DND-41 (cell line): ENCODE results near the gene CLCA1.

ENCODE experiments used
- ATAC-seq: fragments of 200-7000 bp; cut with Tn5 transposase; 3 replicates; pipeline ENCODE4 v1.9.1; 2021; ENCODE audit warnings: low read depth; ENCODE audit not compliant: insufficient read depth
- DNase-seq: peaks from one replicate; pipeline ENCODE4 v3.0.0-alpha.2; 2020
- H2AFZ ChIP-seq: 2 replicates; pipeline ENCODE4 v1.6.0; 2012; ENCODE audit warnings: low read depth, low read length
- H3K27ac ChIP-seq: 2 replicates; pipeline ENCODE4 v1.5.1; 2012; ENCODE audit warnings: low read length, inconsistent platforms
- H3K27me3 ChIP-seq: fragments of 200-600 bp; sonication (generic); 2 replicates; pipeline ENCODE4 v1.6.0; 2012; ENCODE audit warnings: low read length, mild to moderate bottlenecking, inconsistent platforms; ENCODE audit not compliant: insufficient read depth, poor library complexity
- H3K36me3 ChIP-seq: 2 replicates; pipeline ENCODE4 v1.5.1; 2012; ENCODE audit warnings: low read length, inconsistent platforms; ENCODE audit not compliant: insufficient read depth
- H3K4me1 ChIP-seq: 2 replicates; pipeline ENCODE4 v1.5.1; 2012; ENCODE audit warnings: mild to moderate bottlenecking, low read length; ENCODE audit not compliant: insufficient read depth
- H3K4me2 ChIP-seq: 2 replicates; pipeline ENCODE4 v1.6.0; 2012; ENCODE audit warnings: mild to moderate bottlenecking, moderate library complexity, low read length, inconsistent platforms; ENCODE audit not compliant: insufficient read depth
- H3K4me3 ChIP-seq, 2 experiments: fragments of 200-600 bp in 1 of 2; shearing (Covaris generic) in 1 of 2; 2 replicates each; pipeline ENCODE4 v1.5.1; 2012 to 2016; ENCODE audit warnings: inconsistent platforms in 2 of 2, low read length in 2 of 2, mild to moderate bottlenecking in 2 of 2, low read depth in 1 of 2, moderate library complexity in 1 of 2
- H3K79me2 ChIP-seq: 2 replicates; pipeline ENCODE4 v1.6.0; 2012; ENCODE audit warnings: low read length, inconsistent platforms; ENCODE audit not compliant: insufficient read depth
- H3K9ac ChIP-seq: 2 replicates; pipeline ENCODE4 v1.6.0; 2012; ENCODE audit warnings: low read depth, mild to moderate bottlenecking, inconsistent platforms, low read length, moderate library complexity
- H3K9me3 ChIP-seq: 2 replicates; pipeline ENCODE4 v1.5.1; 2012; ENCODE audit warnings: low read length, moderate library complexity, mild to moderate bottlenecking, inconsistent platforms; ENCODE audit not compliant: insufficient read depth, severe bottlenecking
- H4K20me1 ChIP-seq: 2 replicates; pipeline ENCODE4 v1.6.0; 2012; ENCODE audit warnings: low read length; ENCODE audit not compliant: insufficient read depth
- EZH2 ChIP-seq: IDR thresholded peaks from 3 replicates; pipeline ENCODE4 v1.6.1; 2012; ENCODE audit warnings: borderline replicate concordance, low read depth, mild to moderate bottlenecking, moderate library complexity, low read length, inconsistent platforms; ENCODE audit not compliant: severe bottlenecking
- TF ChIP-seq, protein P1 (sequence below): IDR thresholded peaks from 2 replicates; pipeline ENCODE4 v1.5.1; 2012; ENCODE audit warnings: borderline replicate concordance, low read length, moderate library complexity, mild to moderate bottlenecking; ENCODE audit not compliant: poor library complexity, severe bottlenecking; ENCODE audit errors: extremely low read depth

CLCA1 gene

DNA sequence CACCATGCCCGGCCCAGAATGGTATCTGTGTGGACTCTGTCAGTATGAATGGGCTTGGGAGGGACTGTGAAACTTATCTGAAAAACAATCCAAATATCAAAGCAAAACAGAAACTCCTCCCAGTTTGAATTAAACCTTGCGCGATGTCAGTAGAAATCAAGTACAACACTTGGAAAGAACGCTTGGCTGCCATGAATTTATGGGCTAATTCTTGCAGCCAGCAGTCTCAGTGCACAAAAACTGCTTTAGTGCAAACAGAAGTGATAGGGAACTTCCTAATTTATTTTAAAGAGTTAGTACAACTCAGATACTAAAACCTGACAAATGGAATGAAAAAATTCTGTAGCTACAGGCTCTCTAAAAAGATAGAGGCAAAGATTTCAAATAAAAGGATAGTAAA lies 8.5 kb downstream of the CLCA1 start:
- Histone ChIP-seq H3K27me3 (no peaks in the 10 kb centered on the region), H2AFZ (no peak overlapping the region), H3K79me2 (no peaks in the 10 kb centered on the region), H3K9me3 (no peaks in the 10 kb centered on the region), H4K20me1 (no peaks in the 10 kb centered on the region), H3K36me3 (no peaks in the 10 kb centered on the region), H3K9ac (no peak overlapping the region), H3K27ac (no peak overlapping the region), H3K4me1 (no peaks in the 10 kb centered on the region), H3K4me3 (no peak overlapping the region), H3K4me2 (no peak overlapping the region)
- ATAC-seq (no peak), DNase-seq (no peak)
- TF ChIP-seq EZH2 = no peak
- TF ChIP-seq, protein P1, sequence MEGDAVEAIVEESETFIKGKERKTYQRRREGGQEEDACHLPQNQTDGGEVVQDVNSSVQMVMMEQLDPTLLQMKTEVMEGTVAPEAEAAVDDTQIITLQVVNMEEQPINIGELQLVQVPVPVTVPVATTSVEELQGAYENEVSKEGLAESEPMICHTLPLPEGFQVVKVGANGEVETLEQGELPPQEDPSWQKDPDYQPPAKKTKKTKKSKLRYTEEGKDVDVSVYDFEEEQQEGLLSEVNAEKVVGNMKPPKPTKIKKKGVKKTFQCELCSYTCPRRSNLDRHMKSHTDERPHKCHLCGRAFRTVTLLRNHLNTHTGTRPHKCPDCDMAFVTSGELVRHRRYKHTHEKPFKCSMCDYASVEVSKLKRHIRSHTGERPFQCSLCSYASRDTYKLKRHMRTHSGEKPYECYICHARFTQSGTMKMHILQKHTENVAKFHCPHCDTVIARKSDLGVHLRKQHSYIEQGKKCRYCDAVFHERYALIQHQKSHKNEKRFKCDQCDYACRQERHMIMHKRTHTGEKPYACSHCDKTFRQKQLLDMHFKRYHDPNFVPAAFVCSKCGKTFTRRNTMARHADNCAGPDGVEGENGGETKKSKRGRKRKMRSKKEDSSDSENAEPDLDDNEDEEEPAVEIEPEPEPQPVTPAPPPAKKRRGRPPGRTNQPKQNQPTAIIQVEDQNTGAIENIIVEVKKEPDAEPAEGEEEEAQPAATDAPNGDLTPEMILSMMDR = no peak

DNA sequence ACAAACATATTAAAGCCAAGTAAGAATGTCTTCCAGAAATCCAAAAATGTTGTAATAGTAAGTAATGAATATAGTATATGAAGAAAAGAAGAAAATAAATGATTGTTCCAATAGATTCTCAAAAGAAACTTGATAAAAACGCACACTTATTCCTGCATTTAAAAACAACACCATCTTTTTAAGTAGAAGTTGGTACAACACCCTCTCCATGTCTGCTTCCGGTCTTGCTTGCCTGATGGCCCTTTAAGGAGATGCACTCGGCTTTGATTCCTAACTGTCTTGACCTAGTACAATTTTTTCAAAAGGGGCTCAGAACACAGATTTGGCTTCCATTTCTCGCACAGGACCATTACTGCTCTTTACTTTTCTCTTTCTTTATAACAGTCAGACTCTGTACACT lies 9.0 kb downstream of the CLCA1 start:
- DNase-seq (no peak), ATAC-seq (no peak)
- H3K4me1 ChIP-seq = no peaks in the 10 kb centered on the region
- H3K4me2 ChIP-seq = no peak overlapping the region
- H3K36me3 ChIP-seq = no peaks in the 10 kb centered on the region
- H3K9ac ChIP-seq = no peak overlapping the region
- H3K9me3 ChIP-seq = no peaks in the 10 kb centered on the region
- H3K27me3 ChIP-seq = no peaks in the 10 kb centered on the region
- no peak overlapping the region for H2AFZ ChIP-seq
- H3K4me3 ChIP-seq = no peak overlapping the region
- H3K27ac ChIP-seq = no peak overlapping the region
- TF ChIP-seq, protein P1 = no peak
- TF ChIP-seq EZH2 = no peak
- H4K20me1 ChIP-seq = no peaks in the 10 kb centered on the region
- no peaks in the 10 kb centered on the region for H3K79me2 ChIP-seq

DNA sequence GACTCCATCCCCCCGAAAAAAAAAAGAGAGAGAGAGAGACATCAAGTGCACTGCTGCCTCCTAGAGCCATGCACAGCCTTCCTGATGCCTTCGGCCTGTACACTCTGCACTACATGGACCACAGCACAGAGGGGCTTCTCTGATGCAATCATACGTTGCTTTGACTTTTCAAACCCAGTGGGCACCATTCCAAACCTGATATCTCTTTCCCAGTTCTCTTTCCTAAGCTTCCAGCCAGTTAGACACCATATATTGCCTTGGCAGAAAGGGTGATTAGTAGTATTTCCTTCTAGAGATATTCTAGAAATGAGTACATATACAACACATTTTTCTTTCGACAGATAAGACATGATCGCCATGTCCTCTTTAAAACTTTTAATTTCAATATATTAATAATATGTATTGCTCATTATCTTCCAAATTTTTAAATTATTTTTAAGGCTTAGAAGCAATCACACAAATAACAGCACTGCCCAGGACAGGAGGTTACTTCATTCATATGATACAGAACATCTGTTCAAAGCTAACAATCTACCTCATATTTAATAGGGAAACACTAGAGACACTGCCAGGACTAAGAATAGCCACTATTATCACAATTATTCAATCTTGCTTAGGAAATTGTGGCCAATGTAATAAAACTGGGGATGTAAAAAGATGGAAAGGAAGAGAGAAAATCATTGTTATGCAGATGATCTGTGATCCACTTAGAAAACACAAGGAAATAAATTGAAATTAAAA lies 9.9 kb downstream of the CLCA1 start:
- H3K4me3 ChIP-seq = no peak overlapping the region
- no peaks in the 10 kb centered on the region for H3K36me3 ChIP-seq
- no peaks in the 10 kb centered on the region for H3K79me2 ChIP-seq
- no peak overlapping the region for H3K9ac ChIP-seq
- H3K9me3 ChIP-seq = no peaks in the 10 kb centered on the region
- no peak overlapping the region for H3K27ac ChIP-seq
- H3K27me3 ChIP-seq = no peaks in the 10 kb centered on the region
- DNase-seq = no peak
- ATAC-seq = no peak
- no peak overlapping the region for H2AFZ ChIP-seq
- no peak overlapping the region for H3K4me2 ChIP-seq
- TF ChIP-seq, protein P1 = no peak
- no peak for TF ChIP-seq EZH2
- H3K4me1 ChIP-seq = no peaks in the 10 kb centered on the region
- H4K20me1 ChIP-seq = no peaks in the 10 kb centered on the region
